Activated CD4-positive, alpha-beta T cell treated with anti-CD3 and anti-CD28 coated beads, Interleukin-2, amount 10 ng/mL, durations not matched to agents 7 days and 5 days (primary cell): ENCODE results near the gene EFNA4. TPM values are rescaled to one million over a fixed set of nuclear protein-coding genes. Genes with fewer than 3 reads are reported as not detected.

Source experiments
- CTCF ChIA-PET: fragments of 350-600 bp; sonication (Branson Sonifier 250); formaldehyde crosslinking; loops from one replicate; lab custom pipeline; 2021; ENCODE audit warnings: antibody characterized with exemption; lab: Charles Lee
- POLR2A ChIA-PET: fragments of 350-600 bp; sonication (Branson Sonifier 250); formaldehyde crosslinking; loops from one replicate; lab custom pipeline; 2021; ENCODE audit warnings: antibody characterized with exemption; lab: Charles Lee
- DNase-seq: peaks from one replicate; pipeline ENCODE4 v3.0.0-alpha.2; 2020
- H3K27ac Mint-ChIP-seq: one replicate; pipeline ENCODE4 v1.8.0; 2021; ENCODE audit warnings: mild to moderate bottlenecking, moderate library complexity, mixed read lengths
- H3K27me3 Mint-ChIP-seq: one replicate; pipeline ENCODE4 v1.8.0; 2021; ENCODE audit warnings: mixed read lengths
- H3K36me3 Mint-ChIP-seq: one replicate; pipeline ENCODE4 v1.8.0; 2021; ENCODE audit warnings: low read depth, mixed read lengths
- H3K4me1 Mint-ChIP-seq: one replicate; pipeline ENCODE4 v1.8.0; 2021; ENCODE audit warnings: mixed read lengths
- H3K4me3 Mint-ChIP-seq: one replicate; pipeline ENCODE4 v1.8.0; 2021; ENCODE audit warnings: mild to moderate bottlenecking, moderate library complexity, mixed read lengths
- H3K9me3 Mint-ChIP-seq: one replicate; pipeline ENCODE4 v1.8.0; 2021; ENCODE audit warnings: mixed read lengths
- total RNA-seq, 2 experiments: library from RNA; stranded (reverse); gene quantifications; one replicate each; pipeline ENCODE4 v1.2.3, GENCODE V29; 2021

EFNA4 gene
- total RNA-seq, 2 experiments from 2014 or later = 8.2 to 8.3 TPM

DNA sequence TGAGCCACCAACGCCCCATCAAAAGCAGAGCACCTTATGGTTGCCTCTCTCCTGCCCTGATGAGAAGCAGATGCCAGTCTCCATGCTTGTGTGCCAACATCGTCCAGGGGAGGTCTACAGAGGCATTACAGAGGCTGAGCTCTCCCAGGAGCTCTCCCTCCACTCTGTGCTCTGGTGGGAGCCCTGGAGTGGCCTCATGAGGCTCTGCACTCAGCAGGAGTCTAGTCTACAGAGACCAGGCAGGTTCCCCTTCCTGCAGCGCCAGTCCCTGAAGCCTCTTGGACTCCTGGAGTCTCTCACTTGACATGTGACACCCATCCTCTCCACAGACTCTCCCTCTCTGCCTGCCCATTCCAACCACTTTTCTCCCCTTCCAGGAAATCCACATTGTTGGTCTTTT, 26.5 kb upstream of the EFNA4 start:
- DNase-seq = no peak
- Mint-ChIP-seq H3K36me3 (no peaks in the 10 kb centered on the region), H3K27me3 (peaks cover 10% of the 10 kb centered on the region), H3K9me3 (no peaks in the 10 kb centered on the region), H3K4me3 (no peak overlapping the region), H3K27ac (no peak overlapping the region), H3K4me1 (peaks cover 6% of the 10 kb centered on the region)
- ChIA-PET POLR2A (no interaction called here), CTCF (interaction anchor here (0.7 to 21.0 kb wide), 4 partner anchors 11 to 53 kb away, joined by 3 to 222 read pairs (median 3); no protein-coding TSS in a partner anchor)

DNA sequence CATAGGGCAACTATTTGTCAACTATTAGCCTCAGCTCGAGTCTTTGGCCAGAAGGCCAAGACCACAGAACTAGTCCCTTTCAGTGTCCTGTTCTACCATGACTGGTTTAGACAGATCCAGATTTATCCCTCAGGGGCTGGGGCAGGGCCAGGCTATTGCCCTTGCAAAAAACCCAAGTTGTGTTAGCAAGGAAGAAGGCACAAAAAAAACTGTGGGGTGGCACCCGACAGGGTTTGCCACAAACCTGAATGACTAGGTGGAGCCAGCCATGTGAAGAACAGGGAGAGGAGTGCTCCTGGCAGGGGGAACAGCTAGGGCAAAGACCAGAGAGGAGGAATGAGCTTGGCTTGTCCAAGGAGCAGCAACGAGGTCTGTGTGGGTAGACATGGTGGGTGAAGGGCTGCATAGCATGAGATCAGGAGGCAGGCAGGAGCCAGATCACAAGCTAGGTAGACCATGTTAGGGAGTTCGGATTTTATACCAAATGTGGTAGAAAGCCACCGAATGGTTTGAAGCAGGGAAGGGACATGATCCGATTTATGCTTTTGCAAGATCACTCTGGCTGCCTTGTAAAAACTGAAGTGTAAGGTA, 25.6 kb upstream of the EFNA4 start:
- Mint-ChIP-seq H3K4me3 (no peak overlapping the region), H3K27me3 (peaks cover 11% of the 10 kb centered on the region), H3K27ac (no peak overlapping the region), H3K4me1 (peaks cover 6% of the 10 kb centered on the region), H3K36me3 (no peaks in the 10 kb centered on the region), H3K9me3 (no peaks in the 10 kb centered on the region)
- ChIA-PET CTCF (interaction anchor here (0.5 to 21.0 kb wide), 5 partner anchors 10 to 369 kb away, joined by 3 to 222 read pairs (median 4); partner anchors contain the start of gene KRTCAP2), POLR2A (no interaction called here)
- no peak for DNase-seq

DNA sequence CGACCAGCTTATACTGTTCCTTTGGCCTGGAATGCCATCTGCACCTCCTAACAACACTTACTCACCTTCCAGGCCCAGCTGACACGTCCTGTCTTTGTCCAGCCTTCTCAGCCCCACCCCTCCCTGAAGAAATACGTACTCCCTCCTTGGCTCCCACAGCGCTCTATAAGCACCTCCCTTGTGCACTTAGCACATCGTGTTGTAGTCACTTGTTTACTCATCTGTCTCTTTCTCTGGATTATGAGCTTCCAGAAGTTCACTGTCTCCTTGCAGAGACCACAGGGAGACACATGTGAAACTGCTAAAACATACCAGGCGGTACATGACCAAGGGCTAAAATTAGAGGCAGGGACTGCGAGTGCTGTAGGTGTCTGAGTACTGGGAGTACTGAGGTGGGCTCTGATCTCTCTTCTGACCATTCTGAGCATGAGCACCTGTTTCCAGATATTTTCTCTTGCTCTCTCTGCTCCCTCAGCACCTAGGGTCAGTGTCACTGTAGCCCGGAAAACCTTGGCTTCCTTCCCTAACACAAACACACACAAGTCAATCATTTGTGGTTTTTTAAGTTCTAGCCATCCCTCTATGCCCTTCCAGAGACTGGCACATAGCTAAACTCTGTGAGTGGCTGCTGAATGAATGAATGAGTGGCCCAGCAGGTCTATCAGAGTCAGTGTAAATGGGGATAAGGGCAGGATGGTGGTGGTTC, 24.8 kb upstream of the EFNA4 start:
- H3K27ac Mint-ChIP-seq = no peak overlapping the region
- H3K4me3 Mint-ChIP-seq = no peak overlapping the region
- DNase-seq = no peak
- no peaks in the 10 kb centered on the region for H3K36me3 Mint-ChIP-seq
- ChIA-PET POLR2A (no interaction called here), CTCF (interaction anchor here (0.5 to 21.0 kb wide), 8 partner anchors 9 to 370 kb away, joined by 3 to 222 read pairs (median 4); partner anchors contain the start of genes ADAM15 and KRTCAP2)
- H3K4me1 Mint-ChIP-seq = peaks cover 6% of the 10 kb centered on the region
- H3K9me3 Mint-ChIP-seq = no peaks in the 10 kb centered on the region
- peaks cover 11% of the 10 kb centered on the region for H3K27me3 Mint-ChIP-seq

DNA sequence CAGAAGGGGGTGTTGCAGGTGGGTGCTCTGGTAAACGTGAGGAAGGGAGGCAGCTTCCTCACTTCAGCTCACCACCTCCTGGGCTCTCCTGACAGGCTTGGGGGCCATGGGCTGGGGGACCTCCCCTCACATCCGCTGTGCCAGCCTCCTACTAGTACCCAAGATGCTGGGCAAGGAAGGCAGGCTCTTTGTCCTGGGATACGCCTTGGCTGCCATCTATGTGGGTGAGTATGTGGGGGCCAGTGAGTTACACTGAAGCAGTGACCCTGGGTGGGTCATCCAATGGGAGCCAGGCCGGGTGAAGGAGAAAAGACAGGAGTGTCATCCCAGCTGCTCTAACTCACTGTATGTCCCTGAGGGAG, 24.3 kb upstream of the EFNA4 start:
- Mint-ChIP-seq H3K27me3 (peaks cover 11% of the 10 kb centered on the region), H3K9me3 (no peaks in the 10 kb centered on the region), H3K27ac (no peak overlapping the region), H3K36me3 (no peaks in the 10 kb centered on the region), H3K4me1 (peaks cover 6% of the 10 kb centered on the region), H3K4me3 (no peak overlapping the region)
- ChIA-PET POLR2A (no interaction called here), CTCF (interaction anchor here (0.9 to 21.0 kb wide), 4 partner anchors 11 to 46 kb away, joined by 4 to 222 read pairs (median 5); partner anchors contain the start of gene ADAM15)
- DNase-seq = no peak

DNA sequence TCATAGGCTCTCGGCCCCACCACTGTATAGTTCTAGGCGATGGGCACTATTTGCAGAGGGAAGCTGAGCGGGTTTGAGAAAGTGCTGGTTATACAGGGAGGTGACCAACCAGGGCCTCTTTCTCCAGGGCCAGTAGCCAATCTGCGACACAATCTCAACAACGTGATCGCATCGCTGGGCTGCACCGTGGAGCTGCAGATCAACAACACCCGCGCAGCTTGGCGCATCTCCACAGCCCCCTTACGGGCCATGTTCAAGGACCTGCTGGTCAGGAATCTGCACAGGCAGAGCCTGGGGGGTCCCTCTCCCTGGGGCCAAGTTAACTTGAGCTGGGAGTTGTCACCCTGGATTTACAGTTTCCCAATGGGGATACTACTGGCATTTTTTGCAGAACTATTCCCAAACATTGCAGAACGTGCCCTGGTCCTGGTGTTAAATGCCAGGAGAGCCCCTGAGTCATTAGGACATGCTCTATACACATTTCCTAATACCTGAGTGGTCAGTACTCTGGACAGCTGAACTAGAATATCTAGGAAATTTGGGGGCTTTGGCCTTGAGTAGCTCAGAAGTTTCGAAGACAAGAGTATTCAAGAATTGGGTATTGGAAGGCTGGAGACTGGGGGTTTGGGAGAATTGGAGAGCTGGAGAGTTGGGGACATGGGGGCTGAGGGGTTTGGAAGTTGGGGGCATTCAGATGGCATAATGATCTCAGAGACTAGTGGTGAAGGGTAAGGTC, 23.0 kb upstream of the EFNA4 start:
- Mint-ChIP-seq H3K4me3 (no peak overlapping the region), H3K27ac (no peak overlapping the region), H3K36me3 (no peaks in the 10 kb centered on the region), H3K27me3 (peaks cover 11% of the 10 kb centered on the region), H3K9me3 (no peaks in the 10 kb centered on the region), H3K4me1 (peaks cover 16% of the 10 kb centered on the region)
- ChIA-PET POLR2A (no interaction called here), CTCF (interaction anchor here (0.6 to 21.0 kb wide), 5 partner anchors 10 to 133 kb away, joined by 3 to 222 read pairs (median 6); partner anchors contain the start of gene ADAM15)
- no peak for DNase-seq

DNA sequence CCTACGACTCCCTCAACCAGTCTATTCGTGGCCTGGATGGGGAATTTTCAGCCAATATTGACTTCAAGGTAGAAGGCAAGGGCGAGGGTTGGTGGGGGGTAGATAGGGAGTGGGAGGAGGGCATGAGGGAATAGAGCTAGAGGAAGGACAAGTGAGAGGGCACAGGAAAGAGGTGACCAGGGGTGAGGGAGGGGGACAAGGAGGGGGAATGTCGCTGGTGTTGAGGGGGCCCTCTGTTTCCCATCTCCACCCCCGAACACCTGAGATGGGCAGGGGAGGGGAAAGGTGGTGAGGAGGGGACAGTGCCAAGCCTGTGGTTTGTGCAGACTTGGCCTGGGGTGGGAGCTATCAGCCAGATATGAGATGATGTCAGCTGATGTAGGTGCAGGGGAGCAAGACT, 20.8 kb upstream of the EFNA4 start:
- no peak for DNase-seq
- Mint-ChIP-seq H3K4me3 (no peak overlapping the region), H3K27me3 (peaks cover 9% of the 10 kb centered on the region), H3K9me3 (no peaks in the 10 kb centered on the region), H3K27ac (no peak overlapping the region), H3K36me3 (no peaks in the 10 kb centered on the region), H3K4me1 (peaks cover 16% of the 10 kb centered on the region)
- ChIA-PET POLR2A (no interaction called here), CTCF (interaction anchor here (2.4 to 21.0 kb wide), 4 partner anchors 8 to 25 kb away, joined by 11 to 222 read pairs (median 34); partner anchors contain the start of genes ADAM15, DCST1 and DCST2)

DNA sequence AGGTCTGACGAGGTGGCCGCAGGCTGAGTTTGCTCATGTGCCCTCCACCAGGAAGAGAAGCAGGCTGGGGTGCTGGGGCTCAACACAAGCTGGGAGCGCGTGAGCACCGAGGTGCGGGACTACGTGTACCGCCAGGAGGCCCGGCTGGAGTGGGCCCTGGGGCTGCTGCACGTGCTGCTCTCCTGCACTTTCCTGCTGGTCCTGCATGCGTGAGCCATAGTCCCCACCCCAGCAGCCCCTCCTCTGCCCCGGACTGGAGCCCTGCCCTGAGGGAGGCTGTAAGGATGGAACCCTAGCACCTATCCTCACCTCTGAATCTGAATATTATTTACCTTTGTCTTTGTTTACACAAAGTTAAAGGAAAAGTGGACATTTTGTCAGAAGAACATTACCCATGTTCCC, 20.2 kb upstream of the EFNA4 start:
- CTCF ChIA-PET = interaction anchor here (0.8 to 21.0 kb wide), 9 partner anchors 10 to 95 kb away, joined by 3 to 222 read pairs (median 3); partner anchors contain the start of genes DCST1 and DCST2
- Mint-ChIP-seq H3K4me1 (peaks cover 16% of the 10 kb centered on the region), H3K36me3 (no peaks in the 10 kb centered on the region), H3K4me3 (no peak overlapping the region), H3K27ac (no peak overlapping the region), H3K27me3 (peaks cover 5% of the 10 kb centered on the region), H3K9me3 (no peaks in the 10 kb centered on the region)
- DNase-seq = no peak
- POLR2A ChIA-PET = no interaction called here

DNA sequence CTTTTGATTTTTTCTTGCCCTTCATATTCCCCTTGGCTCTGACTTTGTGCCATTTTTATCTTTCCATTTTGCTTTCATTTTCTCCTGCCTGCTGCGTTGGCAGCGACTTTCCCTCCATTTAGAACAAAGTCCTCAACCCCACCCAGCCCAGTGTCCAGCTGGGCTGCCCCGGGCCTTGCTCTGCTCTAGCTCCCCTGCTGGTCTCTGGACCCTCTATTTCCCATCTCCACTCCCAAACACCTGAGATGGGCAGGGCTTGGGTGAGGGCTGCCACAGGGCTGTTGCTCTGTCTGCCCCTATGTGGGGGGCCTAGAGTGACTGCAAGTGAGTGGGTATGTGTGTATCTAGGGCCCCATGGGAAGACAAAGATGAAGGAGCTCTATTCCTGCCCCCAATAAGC, 19.7 kb upstream of the EFNA4 start:
- CTCF ChIA-PET = interaction anchor here (0.8 to 21.0 kb wide), 11 partner anchors 10 to 96 kb away, joined by 3 to 222 read pairs (median 3); partner anchors contain the start of genes DCST1 and DCST2
- POLR2A ChIA-PET = no interaction called here
- Mint-ChIP-seq H3K36me3 (no peaks in the 10 kb centered on the region), H3K4me3 (no peak overlapping the region), H3K9me3 (no peaks in the 10 kb centered on the region), H3K4me1 (peaks cover 16% of the 10 kb centered on the region), H3K27ac (no peak overlapping the region), H3K27me3 (peaks cover 2% of the 10 kb centered on the region)
- DNase-seq = no peak

DNA sequence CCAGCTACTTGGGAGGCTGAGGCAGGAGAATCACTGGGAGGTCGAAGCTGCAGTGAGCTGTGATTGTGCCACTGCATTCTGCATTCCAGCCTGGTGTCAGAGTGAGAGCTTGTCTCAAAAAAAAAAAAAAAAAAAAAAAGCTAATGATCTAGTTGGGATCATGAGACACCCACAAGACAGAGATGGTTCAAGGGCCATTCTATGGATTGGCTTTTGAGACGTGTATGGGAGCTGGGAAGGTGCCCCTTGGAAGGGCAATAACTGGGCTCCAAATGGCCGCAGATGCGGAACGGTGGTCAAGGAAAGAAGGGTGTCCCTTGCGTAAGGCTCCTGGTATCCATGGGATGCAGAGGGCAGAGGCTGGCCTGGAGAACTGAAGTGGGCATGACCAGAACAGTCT, 19.2 kb upstream of the EFNA4 start:
- no peaks in the 10 kb centered on the region for H3K36me3 Mint-ChIP-seq
- H3K27ac Mint-ChIP-seq = no peak overlapping the region
- peaks cover 10% of the 10 kb centered on the region for H3K4me1 Mint-ChIP-seq
- H3K27me3 Mint-ChIP-seq = peaks cover 2% of the 10 kb centered on the region
- no peak for DNase-seq
- ChIA-PET POLR2A (no interaction called here), CTCF (interaction anchor here (0.7 to 21.0 kb wide), 16 partner anchors 10 to 129 kb away, joined by 3 to 222 read pairs (median 3); partner anchors contain the start of genes DCST1, DCST2 and KRTCAP2)
- no peaks in the 10 kb centered on the region for H3K9me3 Mint-ChIP-seq
- H3K4me3 Mint-ChIP-seq = no peak overlapping the region

DNA sequence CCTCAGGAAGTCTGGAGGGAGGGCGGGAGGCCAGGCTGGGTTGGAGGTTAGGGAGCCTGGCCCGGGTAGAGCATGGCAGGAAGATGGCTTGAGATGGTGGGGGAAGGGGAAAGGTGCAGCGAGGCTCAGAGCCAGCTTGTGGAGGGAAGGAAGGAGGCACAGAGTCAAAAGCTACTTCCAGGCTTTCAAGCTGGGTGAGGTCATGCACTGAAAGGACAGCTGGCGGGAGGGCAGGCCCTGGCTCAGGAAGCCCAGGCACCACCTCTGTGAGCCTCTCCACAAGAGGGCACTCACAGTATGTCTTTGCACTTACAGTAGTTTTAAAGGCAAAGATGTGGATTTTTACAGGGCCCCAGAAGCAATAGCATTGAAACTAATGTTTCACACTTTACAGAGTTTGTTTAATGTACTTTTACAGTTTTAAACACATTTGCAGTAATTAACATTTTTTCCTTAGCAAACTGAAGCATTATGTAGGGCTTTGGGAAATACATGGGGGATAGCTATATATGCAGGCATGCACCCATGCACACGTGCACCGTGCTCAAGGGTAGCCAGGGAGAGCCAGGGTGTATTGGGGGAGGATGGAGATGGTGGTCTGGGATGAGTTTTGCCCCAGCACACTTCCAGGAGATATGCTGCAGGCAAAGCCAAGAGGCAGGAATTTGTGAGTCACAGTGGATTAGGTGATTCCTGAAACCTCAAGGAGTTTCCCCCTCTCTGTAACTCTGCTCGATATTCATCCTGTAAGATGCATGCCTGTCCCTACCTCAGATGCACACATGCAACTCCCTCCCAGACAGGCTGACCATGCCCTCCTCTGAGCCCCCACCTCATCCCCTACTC, 18.5 kb upstream of the EFNA4 start:
- Mint-ChIP-seq H3K27ac (peak overlapping the region; percentile 60), H3K27me3 (peaks cover 2% of the 10 kb centered on the region), H3K36me3 (no peaks in the 10 kb centered on the region), H3K4me1 (peaks cover 15% of the 10 kb centered on the region), H3K9me3 (no peaks in the 10 kb centered on the region), H3K4me3 (no peak overlapping the region)
- ChIA-PET CTCF (interaction anchor here (0.7 to 21.0 kb wide), 19 partner anchors 9 to 128 kb away, joined by 3 to 222 read pairs (median 3); partner anchors contain the start of genes DCST1, DCST2 and KRTCAP2), POLR2A (no interaction called here)
- DNase-seq = peak; percentile 78

DNA sequence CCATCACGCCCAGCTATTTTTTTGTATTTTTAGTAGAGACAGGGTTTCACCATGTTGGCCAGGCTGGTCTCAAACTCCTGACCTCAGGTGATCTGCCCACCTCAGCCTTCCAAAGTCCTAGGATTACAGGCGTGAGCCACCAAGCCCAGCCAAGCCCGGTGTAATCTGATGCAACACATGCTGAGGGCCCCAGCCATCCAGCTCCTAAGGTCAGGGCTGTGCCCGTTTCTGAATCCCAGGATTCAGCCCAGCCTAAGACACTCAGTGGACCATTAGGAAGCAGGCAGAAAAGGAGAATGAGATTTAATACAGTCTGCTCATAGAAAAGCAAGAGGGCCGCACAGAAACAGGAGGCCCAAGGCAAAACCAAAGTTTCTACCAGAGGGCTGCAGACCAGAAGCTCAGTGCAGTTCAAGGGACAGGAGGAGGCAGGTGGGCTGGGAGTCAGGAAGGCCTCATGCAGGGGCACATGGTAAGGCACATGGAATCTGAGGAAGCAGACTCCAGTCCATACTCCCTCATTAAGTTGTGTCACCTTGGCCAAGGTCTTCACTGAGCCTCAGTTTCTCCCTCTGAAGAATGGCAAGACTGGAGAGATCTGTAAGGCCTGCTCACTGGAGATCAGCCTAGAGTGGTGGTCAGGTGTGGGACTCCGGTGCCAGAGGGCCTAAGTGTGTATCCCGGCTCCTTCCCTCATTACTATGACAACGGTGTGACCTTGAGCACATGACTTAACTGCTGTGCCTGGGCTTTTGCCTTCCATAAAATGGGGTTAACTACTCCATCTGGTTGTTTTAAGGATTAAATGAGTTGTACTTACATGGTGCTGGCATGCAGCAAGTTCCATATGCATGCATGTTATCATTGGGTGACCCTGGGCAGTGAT, 14.8 kb upstream of the EFNA4 start:
- peaks cover 40% of the 10 kb centered on the region for H3K4me1 Mint-ChIP-seq
- ChIA-PET CTCF (interaction anchor here (1.1 to 21.0 kb wide), 4 partner anchors 10 to 37 kb away, joined by 3 to 222 read pairs (median 4); no protein-coding TSS in a partner anchor), POLR2A (no interaction called here)
- H3K9me3 Mint-ChIP-seq = no peaks in the 10 kb centered on the region
- H3K27me3 Mint-ChIP-seq = no peaks in the 10 kb centered on the region
- H3K4me3 Mint-ChIP-seq = no peak overlapping the region
- no peak overlapping the region for H3K27ac Mint-ChIP-seq
- DNase-seq = no peak
- H3K36me3 Mint-ChIP-seq = no peaks in the 10 kb centered on the region
